C4-2B (cell line): ENCODE measurements around the gene RCC1.
A peak's percentile ranks its signal among the peaks of the same experiment; 100 is the strongest.

Experiments
- H3K27ac ChIP-seq: fragments of 450-650 bp; 2 replicates; pipeline ENCODE4 v1.5.1; 2017
- CTCF ChIP-seq: fragments of 450-650 bp; conservative IDR thresholded peaks from 2 replicates; pipeline ENCODE4 v1.5.1; 2017; ENCODE audit warnings: mild to moderate bottlenecking
- ZFX ChIP-seq: fragments of 450-650 bp; IDR thresholded peaks from 2 replicates; pipeline ENCODE4 v1.6.1; 2017

RCC1 gene

DNA sequence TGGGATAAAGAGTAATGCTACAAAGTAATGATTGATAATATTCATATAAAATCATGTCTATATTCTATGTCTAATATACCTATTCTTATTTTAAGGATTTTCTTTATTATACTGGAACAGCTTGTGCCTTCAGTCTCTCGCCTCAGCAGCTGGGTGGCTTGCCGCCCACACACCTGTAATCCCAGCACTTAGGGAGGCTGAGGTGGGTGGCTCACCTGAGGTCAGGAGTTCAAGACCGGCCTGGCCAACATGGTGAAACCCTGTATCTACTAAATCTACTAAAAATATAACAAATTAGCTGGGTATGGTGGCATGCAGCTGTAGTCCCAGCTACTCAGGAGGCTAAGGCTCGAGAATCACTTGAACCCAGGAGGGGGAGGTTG is 39.4 kb downstream of the RCC1 start:
- TF ChIP-seq ZFX: no peak
- TF ChIP-seq CTCF: no peak
- H3K27ac ChIP-seq: no peak overlapping the region

GRCh38 chr1:28548318-28548717 is 42.5 kb downstream of the RCC1 start:
- TF ChIP-seq ZFX (no peak), CTCF (no peak)
- H3K27ac ChIP-seq: no peak overlapping the region

DNA sequence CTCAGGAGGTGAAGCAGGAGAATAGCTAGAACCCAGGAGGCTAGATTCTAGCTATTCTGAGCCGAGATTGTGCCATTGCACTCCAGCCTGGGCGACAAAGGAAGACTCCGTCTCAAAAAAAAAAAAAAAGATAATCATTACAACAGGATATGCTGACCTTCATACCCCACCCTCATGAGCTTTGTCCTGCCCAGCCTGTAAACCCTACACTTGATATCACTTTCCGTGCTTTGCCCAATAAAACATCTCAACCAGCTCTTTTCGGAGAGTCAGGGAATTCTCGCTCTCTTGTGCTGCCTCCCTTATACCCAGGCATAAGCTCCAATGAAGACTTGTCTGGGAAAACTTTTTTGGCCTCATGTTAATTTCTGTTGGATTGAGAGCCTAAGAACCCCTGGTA is 45.5 kb downstream of the RCC1 start:
- no peak for TF ChIP-seq CTCF
- no peak for TF ChIP-seq ZFX

GRCh38 chr1:28552758-28553663 is 47.2 kb downstream of the RCC1 start, which contains the start of gene TRNAU1AP:
Gene TRNAU1AP (plus strand): TSS chr1:28553085. CDS start chr1:28553111, 26 bp downstream.
- TF ChIP-seq ZFX (no peak), CTCF (no peak)
- peak within 1 kb of the TSS; percentile 88 for H3K27ac ChIP-seq

More for the DNA sequence above, 45.5 kb downstream of the RCC1 start:
- peak overlapping the region; percentile 88 for H3K27ac ChIP-seq

DNA sequence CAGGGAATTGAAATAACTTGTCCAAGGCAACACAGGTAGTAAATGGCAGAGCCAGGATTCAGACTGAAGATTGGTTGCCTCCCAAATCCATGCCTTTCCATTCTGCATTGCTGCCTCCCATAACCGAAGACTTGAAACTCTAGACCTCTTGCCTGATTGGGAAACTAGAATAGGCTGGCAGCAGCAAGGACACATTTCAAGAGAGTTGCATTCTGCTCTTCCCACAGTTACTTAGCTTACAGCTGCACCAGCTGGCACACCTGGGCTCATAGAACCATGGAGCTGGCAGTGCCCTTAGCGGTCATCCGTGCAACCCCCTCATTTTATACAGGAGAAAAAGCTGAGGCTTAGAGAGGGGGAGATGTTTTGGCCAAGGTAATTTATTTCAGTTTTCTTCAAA is 55.0 kb downstream of the RCC1 start:
- H3K27ac ChIP-seq: no peak overlapping the region

DNA sequence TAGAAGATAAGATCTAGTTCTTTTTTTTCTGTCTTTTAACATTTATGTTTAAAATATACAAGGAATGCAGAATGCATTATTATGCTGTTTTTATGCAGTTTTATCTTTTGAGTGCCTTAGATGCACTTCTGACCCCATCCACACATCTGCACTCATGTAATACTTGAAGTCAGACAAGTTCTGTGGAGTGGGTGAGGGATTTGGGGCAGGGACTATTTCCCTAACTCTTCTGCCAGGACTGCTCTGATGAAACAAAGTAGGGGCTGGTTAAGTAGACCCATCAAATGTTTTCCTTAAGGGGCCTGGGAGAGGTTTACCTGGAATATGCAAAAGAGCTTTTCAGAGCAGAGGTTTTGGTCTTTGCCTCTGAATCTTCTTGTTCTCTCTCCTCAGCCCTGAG is 58.5 kb downstream of the RCC1 start:
- TF ChIP-seq CTCF (no peak), ZFX (no peak)
- no peak overlapping the region for H3K27ac ChIP-seq

More for the DNA sequence above, 55.0 kb downstream of the RCC1 start:
- TF ChIP-seq ZFX (no peak), CTCF (no peak)

DNA sequence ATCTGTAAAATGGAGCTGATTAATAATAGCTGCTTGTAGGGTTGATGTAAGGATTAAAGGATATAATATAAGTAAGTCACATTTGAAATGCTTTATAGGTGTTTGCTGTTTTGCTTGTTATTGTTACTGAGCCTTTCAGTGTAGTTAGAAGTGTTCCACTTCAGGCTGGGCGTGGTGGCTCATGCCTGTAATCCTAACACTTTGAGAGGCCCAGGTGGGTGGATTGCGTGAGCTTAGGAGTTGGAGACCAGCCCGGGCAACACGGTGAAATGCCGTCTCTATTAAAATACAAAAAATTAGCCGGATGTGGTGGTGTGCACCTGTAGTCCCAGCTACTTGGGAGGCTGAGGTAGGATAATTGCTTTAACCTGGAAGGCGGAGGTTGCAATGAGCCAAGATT is 59.2 kb downstream of the RCC1 start:
- H3K27ac ChIP-seq: no peak overlapping the region
- TF ChIP-seq CTCF: no peak
- TF ChIP-seq ZFX: no peak
